CD14-positive monocyte (primary cell): ENCODE data around the gene PRF1. TPM values are rescaled to one million over a fixed set of nuclear protein-coding genes. Genes with fewer than 3 reads are reported as not detected.
A peak's percentile ranks its signal among the peaks of the same experiment; 100 is the strongest.

ENCODE experiments used
- DNase-seq, 3 donors: peaks; one replicate each; pipeline ENCODE4 v3.0.0-alpha.2; 2011 to 2022
- H2AFZ ChIP-seq: 2 replicates; pipeline ENCODE4 v1.6.0; 2012; ENCODE audit warnings: mild to moderate bottlenecking, low read depth, low read length, inconsistent platforms; ENCODE audit not compliant: insufficient read depth, poor library complexity, severe bottlenecking
- H3K27ac ChIP-seq, 2 donors: 1 replicate in 1 of 2; 2 replicates in 1 of 2; pipeline ENCODE4 v1.5.1; 2012 to 2013; ENCODE audit warnings: low read length in 2 of 2, control low read depth in 1 of 2, inconsistent platforms in 1 of 2, low read depth in 1 of 2, mild to moderate bottlenecking in 1 of 2
- H3K27me3 ChIP-seq, 2 donors: one replicate each; pipeline versions ENCODE4 v1.6.0 to v1.6.1; 2011 to 2013; ENCODE audit warnings: low read length in 2 of 2; ENCODE audit not compliant: control insufficient read depth in 2 of 2, insufficient read depth in 2 of 2
- H3K36me3 ChIP-seq, 2 donors: replicated peaks in 1 of 2; 1 replicate in 1 of 2; 2 replicates in 1 of 2; pipeline versions ENCODE4 v1.5.1 to v1.6.1; 2012 to 2013; ENCODE audit warnings: low read length in 2 of 2, control low read depth in 1 of 2, inconsistent platforms in 1 of 2, mild to moderate bottlenecking in 1 of 2; ENCODE audit not compliant: insufficient read depth in 2 of 2, control insufficient read depth in 1 of 2
- H3K4me1 ChIP-seq, 2 donors: 1 replicate in 1 of 2; 2 replicates in 1 of 2; pipeline versions ENCODE4 v1.5.1 to v1.6.1; 2012 to 2013; ENCODE audit warnings: low read length in 2 of 2, control low read depth in 1 of 2, inconsistent platforms in 1 of 2, mild to moderate bottlenecking in 1 of 2, moderate library complexity in 1 of 2; ENCODE audit not compliant: insufficient read depth in 2 of 2, control insufficient read depth in 1 of 2
- H3K4me2 ChIP-seq: replicated peaks from 2 replicates; pipeline ENCODE3; 2012; ENCODE audit warnings: low read length, moderate library complexity, mild to moderate bottlenecking; ENCODE audit not compliant: poor library complexity, severe bottlenecking; ENCODE audit errors: extremely low read depth
- H3K4me3 ChIP-seq, 3 experiments: fragments of 200-600 bp in 1 of 3; sonication (generic) in 1 of 3; replicated peaks in 1 of 3; 1 replicate in 2 of 3; 2 replicates in 1 of 3; pipeline ENCODE4 v1.5.1; 2011 to 2013; ENCODE audit warnings: low read length in 3 of 3, mild to moderate bottlenecking in 3 of 3, control low read depth in 2 of 3, low read depth in 2 of 3, inconsistent platforms in 1 of 3, moderate library complexity in 1 of 3
- H3K79me2 ChIP-seq: 2 replicates; pipeline ENCODE4 v1.6.0; 2012; ENCODE audit warnings: mild to moderate bottlenecking, control low read depth, inconsistent platforms, low read length, moderate library complexity; ENCODE audit not compliant: insufficient read depth
- H3K9ac ChIP-seq: 2 replicates; pipeline ENCODE4 v1.6.0; 2017; ENCODE audit warnings: low read length, mild to moderate bottlenecking; ENCODE audit not compliant: insufficient read depth, poor library complexity, severe bottlenecking
- H3K9me3 ChIP-seq, 2 donors: replicated peaks in 1 of 2; 1 replicate in 1 of 2; 2 replicates in 1 of 2; pipeline versions ENCODE4 v1.5.1 to v1.6.1; 2012 to 2013; ENCODE audit warnings: low read length in 2 of 2, control low read depth in 1 of 2; ENCODE audit not compliant: control insufficient read depth in 1 of 2, insufficient read depth in 1 of 2
- H4K20me1 ChIP-seq: 2 replicates; pipeline ENCODE4 v1.6.0; 2012; ENCODE audit warnings: mild to moderate bottlenecking, low read length, control low read depth, moderate library complexity; ENCODE audit not compliant: insufficient read depth
- H3K27ac Mint-ChIP-seq, 7 donors: one replicate each; pipeline ENCODE4 v1.8.0; 2020; ENCODE audit warnings: mild to moderate bottlenecking in 7 of 7, mixed read lengths in 7 of 7, moderate library complexity in 6 of 7, inconsistent platforms in 2 of 7
- H3K27me3 Mint-ChIP-seq, 3 donors: one replicate each; pipeline ENCODE4 v1.8.0; 2021 to 2022; ENCODE audit warnings: low read depth in 3 of 3, mild to moderate bottlenecking in 3 of 3, mixed read lengths in 3 of 3, moderate library complexity in 3 of 3, inconsistent platforms in 1 of 3
- H3K36me3 Mint-ChIP-seq, 2 donors: one replicate each; pipeline ENCODE4 v1.8.0; 2020; ENCODE audit warnings: mixed read lengths in 2 of 2, inconsistent platforms in 1 of 2, mild to moderate bottlenecking in 1 of 2
- H3K4me1 Mint-ChIP-seq: one replicate; pipeline ENCODE4 v1.8.0; 2020; ENCODE audit warnings: mild to moderate bottlenecking, mixed read lengths
- H3K4me3 Mint-ChIP-seq, 2 donors: one replicate each; pipeline ENCODE4 v1.8.0; 2020; ENCODE audit warnings: mild to moderate bottlenecking in 2 of 2, mixed read lengths in 2 of 2, moderate library complexity in 1 of 2
- H3K9me3 Mint-ChIP-seq, 7 donors: one replicate each; pipeline ENCODE4 v1.8.0; 2020 to 2022; ENCODE audit warnings: mixed read lengths in 7 of 7, mild to moderate bottlenecking in 6 of 7, moderate library complexity in 6 of 7, inconsistent platforms in 2 of 7
- CTCF ChIP-seq: fragments of 200-600 bp; IDR thresholded peaks from one replicate; pipeline ENCODE4 v1.8.0; 2022; ENCODE audit warnings: antibody characterized with exemption, mild to moderate bottlenecking
- WGBS: methylation state at CpG from one replicate; pipeline ENCODE4 v1.1.5; 2013; ENCODE audit warnings: missing lambda C conversion rate; ENCODE audit not compliant: insufficient coverage; 5-methylcytosine and 5-hydroxymethylcytosine counted together
- intact Hi-C, 2 donors: fragments of 100-400 bp; cut with micrococcal nuclease; formaldehyde crosslinking; loops; one replicate each; pipeline versions ENCODE4 v1.15.0 to v1.15.1; 2023
- polyA plus RNA-seq, 3 donors: library from polyadenylated mRNA; depleted of rRNA in 1 of 3; unstranded in 2 of 3; stranded (reverse) in 1 of 3; fragments of 300-500 nt in 2 of 3; fragments of >200 nt in 1 of 3; fragmentation: Illumina TruSeq in 2 of 3; gene quantifications; 1 replicate in 2 of 3; 2 replicates in 1 of 3; pipeline ENCODE4 v1.2.3, GENCODE V29; 2012 to 2021

PRF1 gene
- polyA plus RNA-seq, 3 donors: 0.09 to 2.7 (median 2.4) TPM

- peaks cover 0 to 6% (median 0%) of the 10 kb centered on the region in 7 donors for H3K9me3 Mint-ChIP-seq
- intact Hi-C loops: no loop called here
- H3K27ac ChIP-seq: peak overlapping the region in 1 of 2 donors; percentile 61
- no peak overlapping the region for H3K9ac ChIP-seq
- H3K36me3 Mint-ChIP-seq: peaks cover 0 to 4% of the 10 kb centered on the region in 2 donors
- H3K4me2 ChIP-seq: peak overlapping the region; percentile 56
- peak overlapping the region in 1 of 2 donors; percentile 70 for H3K4me3 Mint-ChIP-seq
- H2AFZ ChIP-seq: peak overlapping the region; percentile 63
- no peak for TF ChIP-seq CTCF
- no peaks in the 10 kb centered on the region for H3K27me3 ChIP-seq
- 100% methylated on average over 1 of the region's 2 CpGs for WGBS
- H3K4me3 ChIP-seq: peak overlapping the region in 1 of 3 experiments; percentile 58
- no peaks in the 10 kb centered on the region for H3K79me2 ChIP-seq
- H3K4me1 Mint-ChIP-seq: peaks cover 52% of the 10 kb centered on the region
- no peaks in the 10 kb centered on the region for H4K20me1 ChIP-seq
- no peaks in the 10 kb centered on the region for H3K36me3 ChIP-seq
- peaks cover 0 to 5% (median 0%) of the 10 kb centered on the region in 3 donors for H3K27me3 Mint-ChIP-seq
- peak overlapping the region in 6 of 7 donors; percentile 34 to 84 (median 72) for H3K27ac Mint-ChIP-seq
- no peak for DNase-seq
- no peaks in the 10 kb centered on the region for H3K9me3 ChIP-seq
- H3K4me1 ChIP-seq: peaks cover 30 to 43% of the 10 kb centered on the region in 2 donors
Measured at GRCh38 chr10:70576803-70577517, 25.6 kb downstream of the PRF1 start.

GRCh38 chr10:70575874-70576802, 26.4 kb downstream of the PRF1 start:
- peaks cover 0 to 5% (median 0%) of the 10 kb centered on the region in 3 donors for H3K27me3 Mint-ChIP-seq
- H3K4me3 Mint-ChIP-seq: peak overlapping the region; percentile 58 to 70
- H3K27ac ChIP-seq: peak overlapping the region in 1 of 2 donors; percentile 61
- intact Hi-C loops: no loop called here
- no peaks in the 10 kb centered on the region for H4K20me1 ChIP-seq
- TF ChIP-seq CTCF: no peak
- peaks cover 30 to 43% of the 10 kb centered on the region in 2 donors for H3K4me1 ChIP-seq
- H3K27me3 ChIP-seq: no peaks in the 10 kb centered on the region
- peak overlapping the region; percentile 56 for H3K4me2 ChIP-seq
- peak overlapping the region in 2 of 3 experiments; percentile 1 to 58 for H3K4me3 ChIP-seq
- H3K9ac ChIP-seq: no peak overlapping the region
- no peaks in the 10 kb centered on the region for H3K36me3 ChIP-seq
- no peaks in the 10 kb centered on the region for H3K9me3 ChIP-seq
- 0% methylated on average over 4 of the region's 12 CpGs for WGBS
- H3K27ac Mint-ChIP-seq: peak overlapping the region; percentile 57 to 91 (median 82)
- H3K9me3 Mint-ChIP-seq: peaks cover 0 to 6% (median 0%) of the 10 kb centered on the region in 7 donors
- peak overlapping the region; percentile 63 for H2AFZ ChIP-seq
- H3K79me2 ChIP-seq: no peaks in the 10 kb centered on the region
- DNase-seq: peak; percentile 84 to 91 (median 87)
- peaks cover 0 to 4% of the 10 kb centered on the region in 2 donors for H3K36me3 Mint-ChIP-seq
- H3K4me1 Mint-ChIP-seq: peaks cover 58% of the 10 kb centered on the region
